Lower leg skin (tissue), 3 donors: Measurements from ENCODE around the gene TIGD6.

Experiments used
- POLR2A ChIP-seq, 2 donors: fragments of 450-650 bp; IDR thresholded peaks; one replicate each; pipeline ENCODE4 v1.6.1; 2016 to 2017; ENCODE audit warnings: antibody characterized with exemption in 2 of 2, mild to moderate bottlenecking in 1 of 2, moderate library complexity in 1 of 2
- TF ChIP-seq, protein P1 (sequence below), 3 donors: fragments of 450-650 bp; IDR thresholded peaks; one replicate each; pipeline ENCODE4 v1.5.1; 2016; ENCODE audit warnings: antibody characterized with exemption in 3 of 3, mild to moderate bottlenecking in 3 of 3, moderate library complexity in 2 of 3

DNA sequence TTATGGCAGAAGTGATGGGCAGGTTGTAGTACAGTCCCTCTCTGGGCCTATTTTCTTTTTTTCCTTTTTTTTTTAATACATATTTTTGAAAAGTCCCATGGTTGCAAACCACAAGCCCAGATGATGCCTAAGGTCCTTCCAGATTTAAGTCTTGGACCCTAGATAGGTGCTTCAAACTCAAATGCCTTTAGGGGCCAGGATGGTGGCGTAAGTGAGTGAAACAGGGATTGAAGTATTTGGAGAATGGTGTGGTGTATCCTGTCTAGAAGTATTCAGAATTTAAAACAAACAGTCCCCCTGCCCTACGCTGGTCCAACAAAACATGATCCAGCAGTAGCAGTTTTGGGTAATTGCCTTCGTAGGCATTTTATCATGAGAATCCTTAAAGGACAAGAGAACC, 2.2 kb downstream of the TIGD6 start:
- TF ChIP-seq, protein P1, sequence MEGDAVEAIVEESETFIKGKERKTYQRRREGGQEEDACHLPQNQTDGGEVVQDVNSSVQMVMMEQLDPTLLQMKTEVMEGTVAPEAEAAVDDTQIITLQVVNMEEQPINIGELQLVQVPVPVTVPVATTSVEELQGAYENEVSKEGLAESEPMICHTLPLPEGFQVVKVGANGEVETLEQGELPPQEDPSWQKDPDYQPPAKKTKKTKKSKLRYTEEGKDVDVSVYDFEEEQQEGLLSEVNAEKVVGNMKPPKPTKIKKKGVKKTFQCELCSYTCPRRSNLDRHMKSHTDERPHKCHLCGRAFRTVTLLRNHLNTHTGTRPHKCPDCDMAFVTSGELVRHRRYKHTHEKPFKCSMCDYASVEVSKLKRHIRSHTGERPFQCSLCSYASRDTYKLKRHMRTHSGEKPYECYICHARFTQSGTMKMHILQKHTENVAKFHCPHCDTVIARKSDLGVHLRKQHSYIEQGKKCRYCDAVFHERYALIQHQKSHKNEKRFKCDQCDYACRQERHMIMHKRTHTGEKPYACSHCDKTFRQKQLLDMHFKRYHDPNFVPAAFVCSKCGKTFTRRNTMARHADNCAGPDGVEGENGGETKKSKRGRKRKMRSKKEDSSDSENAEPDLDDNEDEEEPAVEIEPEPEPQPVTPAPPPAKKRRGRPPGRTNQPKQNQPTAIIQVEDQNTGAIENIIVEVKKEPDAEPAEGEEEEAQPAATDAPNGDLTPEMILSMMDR (IDR thresholded peaks at IDR 0.05): no peak
- TF ChIP-seq POLR2A (IDR thresholded peaks at IDR 0.05): no peak
